HG02870 (cell line): ENCODE data around the gene SOCS2.
A peak's percentile ranks its signal among the peaks of the same experiment; 100 is the strongest.

ENCODE experiments used
- ATAC-seq: cut with Tn5 transposase; IDR thresholded peaks from one replicate; pipeline ENCODE4 v1.9.1; 2021; ENCODE audit warnings: mild to moderate bottlenecking, moderate library complexity; ENCODE audit not compliant: unreplicated experiment

The SOCS2 gene

DNA sequence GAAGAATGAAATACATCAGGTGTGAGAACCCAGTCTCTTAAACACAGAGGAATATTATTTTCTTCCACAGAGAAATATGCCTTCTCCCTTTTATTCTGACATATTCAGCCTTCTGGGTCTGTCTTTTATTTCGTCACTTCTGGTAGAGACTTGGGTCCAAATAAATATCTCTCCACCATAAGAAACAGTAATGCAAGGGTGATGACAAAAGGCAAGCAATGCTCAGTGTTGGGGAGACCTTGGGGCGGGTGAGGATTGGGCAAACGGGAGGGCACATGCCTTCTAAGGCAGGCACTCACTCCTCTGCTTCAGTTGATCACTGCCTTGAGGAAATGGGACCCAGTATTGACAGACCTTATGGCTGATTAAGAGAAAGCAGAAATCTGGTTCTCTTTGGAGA lies 6.7 kb upstream of the SOCS2 start:
- ATAC-seq: no peak

DNA sequence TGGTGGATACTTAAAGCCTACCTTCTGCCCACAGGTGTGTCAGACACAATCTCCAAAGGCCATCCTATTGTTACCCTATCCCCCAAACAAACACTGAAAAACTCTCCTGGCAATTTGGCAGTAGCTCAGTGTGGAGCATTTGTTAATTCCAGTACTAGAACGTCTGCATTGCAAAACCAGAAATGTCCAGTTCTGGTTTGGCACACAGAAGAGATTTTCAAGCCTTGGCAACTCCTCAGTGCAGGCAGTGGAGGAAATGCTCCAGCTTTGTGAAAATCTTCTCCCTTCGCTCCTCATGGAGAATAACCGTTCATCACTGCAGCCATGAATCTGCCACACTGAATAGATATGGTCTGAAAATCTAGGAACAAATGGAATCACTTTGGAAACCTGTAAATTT lies 5.3 kb upstream of the SOCS2 start:
- no peak for ATAC-seq

DNA sequence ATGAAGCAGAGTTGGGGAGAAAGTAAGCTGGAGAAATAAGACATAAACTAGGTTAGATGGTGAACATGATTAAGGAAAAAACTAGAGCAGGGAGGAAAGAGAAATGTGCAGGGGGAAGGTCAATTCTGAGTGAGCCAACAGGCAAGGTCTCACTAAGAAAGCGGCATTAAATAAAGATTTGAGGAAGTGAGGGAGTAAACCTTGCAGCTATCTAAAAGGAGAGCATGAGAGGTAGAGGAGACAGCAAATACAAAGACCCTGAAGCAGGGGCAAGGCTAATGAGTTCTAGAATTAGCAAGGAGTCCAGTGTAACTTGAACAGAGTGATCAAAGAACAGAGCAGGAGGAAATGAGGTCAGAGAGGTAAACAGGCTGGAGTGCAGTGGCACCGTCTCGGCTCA lies 4.4 kb upstream of the SOCS2 start:
- no peak for ATAC-seq

DNA sequence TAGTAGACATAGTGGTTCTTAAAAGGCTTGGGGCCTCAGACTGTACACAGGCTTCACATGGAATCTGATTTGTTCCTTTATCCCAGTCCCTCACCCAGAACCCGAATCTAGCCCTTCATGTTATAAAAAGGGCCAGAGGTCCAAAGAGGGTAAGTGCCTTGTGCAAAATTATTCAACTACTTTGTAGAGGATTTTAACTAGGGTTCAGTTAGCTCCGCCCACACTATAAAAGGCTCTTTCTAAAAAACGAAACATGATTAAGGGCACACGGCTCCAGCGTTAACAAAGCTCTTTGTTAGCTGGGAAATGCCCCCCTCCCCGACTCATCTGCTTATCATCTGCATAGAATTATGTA lies 3.2 kb upstream of the SOCS2 start:
- no peak for ATAC-seq

DNA sequence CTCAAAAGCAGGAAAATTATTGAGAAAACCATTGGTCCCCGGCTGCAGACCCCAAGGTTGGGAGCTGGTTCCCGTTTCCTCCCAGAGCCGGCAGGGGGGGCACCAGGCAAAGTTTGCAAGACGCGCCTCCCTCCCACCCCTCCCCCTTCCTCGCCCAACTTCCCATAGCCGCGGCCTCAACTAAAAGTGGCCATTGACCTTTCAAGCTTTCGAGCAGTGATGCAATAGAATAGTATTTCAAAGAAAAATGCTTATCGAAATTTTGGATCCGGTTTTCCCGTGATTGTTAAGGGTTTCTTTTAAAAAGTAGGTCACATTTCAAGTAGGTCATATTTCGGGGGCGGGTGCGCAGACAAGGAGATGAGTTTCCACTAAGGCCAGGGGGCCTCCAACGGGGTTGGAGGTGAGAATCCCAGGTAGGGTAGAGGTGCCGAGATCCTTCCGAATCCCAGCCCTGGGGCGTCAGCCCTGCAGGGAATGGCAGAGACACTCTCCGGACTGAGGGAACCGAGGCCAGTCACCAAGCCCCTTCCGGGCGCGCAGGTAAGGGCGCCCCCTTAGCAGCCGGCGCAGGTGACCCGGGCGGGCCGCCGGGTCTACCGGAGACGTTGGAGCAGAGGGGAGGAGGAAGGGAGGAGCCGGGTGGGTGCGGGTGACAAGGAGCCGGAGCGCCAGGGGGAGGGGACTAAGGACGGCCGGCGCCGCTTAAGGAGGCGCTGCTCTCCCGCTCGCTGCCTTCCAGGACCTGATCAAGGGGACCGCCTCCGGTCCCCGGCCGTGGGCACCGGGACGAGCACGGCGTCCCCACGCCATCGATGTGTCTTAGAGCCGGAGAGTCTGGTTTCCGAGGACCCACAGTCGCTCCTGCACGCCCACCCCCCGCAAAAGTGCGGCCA lies 2.6 kb upstream of the SOCS2 start:
- peak; percentile 41 for ATAC-seq

DNA sequence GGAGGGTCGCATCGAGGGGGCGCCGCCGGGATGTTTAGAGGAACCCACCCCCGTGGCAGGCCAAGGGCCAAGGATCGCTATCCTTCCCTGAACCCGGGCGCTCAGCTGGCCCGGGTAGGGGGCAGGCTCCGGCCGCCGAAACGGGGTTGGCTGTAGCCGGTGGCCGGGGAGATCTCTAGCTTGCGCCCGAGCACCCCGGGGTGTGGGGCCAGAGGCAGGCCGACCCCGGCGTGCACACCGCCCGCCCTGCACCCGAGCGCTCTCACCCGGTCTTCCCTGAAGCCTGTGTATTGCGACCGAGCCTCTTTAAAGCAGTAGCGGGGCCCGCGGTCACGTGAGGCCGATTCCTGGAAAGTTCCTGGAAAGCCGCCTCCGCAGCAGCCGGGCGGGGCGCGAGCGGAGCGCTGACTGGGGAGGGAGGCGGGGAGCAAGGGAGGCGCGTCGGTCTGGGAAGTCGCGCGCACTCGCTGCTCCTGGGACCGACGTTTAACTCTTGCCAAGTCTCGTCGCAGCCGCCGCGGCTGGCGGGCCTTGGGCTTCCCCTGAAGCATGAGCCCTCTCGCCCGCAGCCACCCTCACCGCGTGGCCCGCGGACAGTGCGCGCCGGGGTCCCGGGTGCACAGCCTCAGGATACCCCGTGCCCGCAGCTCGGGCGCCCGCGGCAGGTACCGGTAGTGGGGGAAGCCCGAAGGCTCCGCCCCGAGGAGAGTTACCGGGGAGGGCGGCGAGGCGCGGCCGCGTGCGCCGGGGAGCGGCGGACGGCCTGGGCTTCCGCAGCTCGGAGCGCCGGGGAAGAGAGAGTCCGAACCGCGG lies 1.7 kb upstream of the SOCS2 start:
- peak; percentile 49 for ATAC-seq

DNA sequence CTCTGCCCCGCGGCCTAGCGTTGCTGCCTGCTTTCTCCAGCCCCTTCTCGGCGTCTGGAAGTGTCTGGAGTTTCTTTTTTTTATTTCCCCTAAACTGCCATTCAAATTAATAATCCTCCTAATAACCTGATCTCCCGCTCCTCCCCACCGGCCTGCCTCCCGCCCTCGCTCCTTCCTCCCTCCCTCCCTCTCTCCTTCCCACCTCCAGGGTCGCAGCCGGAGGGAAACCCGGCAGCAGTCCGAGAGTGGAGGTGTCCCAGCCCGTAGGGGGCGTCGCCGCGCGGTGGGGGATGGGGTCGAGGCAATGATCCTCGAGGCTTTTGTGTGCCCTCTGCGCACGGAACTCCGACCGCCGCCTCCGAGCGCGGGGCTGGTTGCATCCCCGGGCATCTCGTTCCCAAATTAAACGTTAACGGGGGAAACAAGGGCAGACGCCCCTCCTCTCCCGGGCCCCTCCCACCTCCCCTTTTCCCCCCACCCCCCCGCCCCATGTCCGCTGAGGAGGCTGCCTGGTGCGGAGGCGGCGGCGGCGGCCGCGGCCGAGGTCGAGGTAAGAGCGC lies 1.0 kb upstream of the SOCS2 start:
- ATAC-seq: peak; percentile 6

DNA sequence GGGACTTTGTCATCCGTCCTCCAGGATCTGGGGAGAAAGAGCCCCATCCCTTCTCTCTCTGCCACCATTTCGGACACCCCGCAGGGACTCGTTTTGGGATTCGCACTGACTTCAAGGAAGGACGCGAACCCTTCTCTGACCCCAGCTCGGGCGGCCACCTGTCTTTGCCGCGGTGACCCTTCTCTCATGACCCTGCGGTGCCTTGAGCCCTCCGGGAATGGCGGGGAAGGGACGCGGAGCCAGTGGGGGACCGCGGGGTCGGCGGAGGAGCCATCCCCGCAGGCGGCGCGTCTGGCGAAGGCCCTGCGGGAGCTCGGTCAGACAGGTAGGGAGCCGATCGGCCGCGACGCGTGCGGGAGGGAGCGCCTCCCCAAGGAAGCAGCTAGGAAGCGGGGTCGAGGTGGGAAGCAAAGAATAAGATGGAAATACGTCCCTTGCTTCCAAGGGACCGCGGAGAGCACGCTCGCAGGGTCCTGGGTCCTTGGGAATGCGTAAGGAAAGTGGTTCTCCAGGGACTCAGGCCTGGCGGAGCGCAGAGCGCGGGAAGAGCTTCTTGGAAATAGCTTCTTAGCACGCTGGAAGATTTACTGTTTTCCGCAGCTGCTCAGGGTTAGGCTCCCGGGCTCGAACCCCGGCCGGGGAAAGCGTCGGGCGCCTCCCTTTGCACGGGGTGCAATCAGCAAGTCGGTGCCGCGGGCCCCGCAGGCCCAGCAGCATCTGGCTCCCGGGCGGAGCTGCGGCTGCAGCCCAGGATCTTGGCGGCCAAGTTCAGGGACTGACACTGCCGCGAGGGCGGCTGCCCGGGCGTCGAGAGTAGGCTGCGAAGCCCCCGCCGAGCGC lies 457 bp downstream of the SOCS2 start:
- no peak for ATAC-seq

DNA sequence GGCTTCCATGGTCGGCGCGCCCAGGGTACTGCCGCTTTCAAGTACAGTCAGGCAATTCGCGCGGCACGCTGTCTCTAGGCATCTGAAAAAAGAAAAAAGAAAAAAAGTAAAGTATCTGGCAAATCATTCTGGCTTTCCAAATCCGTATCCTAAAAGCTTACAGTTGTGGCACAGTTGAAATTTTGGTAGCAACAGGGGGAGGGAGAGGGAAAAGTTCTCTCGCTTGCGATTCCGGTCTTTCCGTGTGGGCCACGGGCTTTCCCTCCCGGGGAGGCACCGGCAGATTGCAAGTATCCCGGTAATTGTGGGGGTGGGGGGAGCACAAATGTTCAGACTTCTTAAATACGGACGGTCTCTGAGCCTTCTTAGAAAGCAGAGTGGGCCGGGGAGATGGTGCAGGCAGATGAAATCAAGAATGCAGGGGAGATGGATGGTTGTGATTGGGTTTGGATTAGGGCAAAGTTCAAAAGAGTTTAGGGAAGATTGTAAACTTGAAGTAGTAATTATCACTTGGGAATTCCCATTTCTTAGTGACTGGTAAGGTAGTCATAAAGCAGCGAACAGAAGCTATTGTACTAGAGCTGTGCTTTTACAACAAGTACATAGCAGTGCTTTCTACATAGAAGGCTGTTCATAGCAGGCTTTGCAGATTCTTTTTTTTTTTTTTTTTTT lies 1.2 kb downstream of the SOCS2 start:
- no peak for ATAC-seq

DNA sequence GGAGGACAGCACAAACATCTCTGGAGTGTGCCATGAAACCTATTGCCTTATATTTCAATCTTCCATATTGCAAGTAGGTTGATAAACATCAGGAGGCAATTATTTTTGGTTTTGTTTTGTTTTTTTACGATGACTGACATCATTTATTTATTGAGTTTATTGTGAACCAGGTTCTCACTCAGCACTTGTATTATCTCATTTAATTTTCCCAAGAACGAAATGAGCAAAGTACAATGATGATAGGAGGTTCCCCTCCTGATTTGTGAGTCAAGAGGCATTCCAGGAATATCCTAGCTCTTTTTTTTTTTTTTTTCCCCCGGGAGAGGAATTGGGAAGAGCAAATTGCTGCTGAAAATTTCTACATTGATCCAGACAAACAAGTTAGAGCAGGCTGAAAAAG lies 4.7 kb downstream of the SOCS2 start:
- ATAC-seq: no peak

DNA sequence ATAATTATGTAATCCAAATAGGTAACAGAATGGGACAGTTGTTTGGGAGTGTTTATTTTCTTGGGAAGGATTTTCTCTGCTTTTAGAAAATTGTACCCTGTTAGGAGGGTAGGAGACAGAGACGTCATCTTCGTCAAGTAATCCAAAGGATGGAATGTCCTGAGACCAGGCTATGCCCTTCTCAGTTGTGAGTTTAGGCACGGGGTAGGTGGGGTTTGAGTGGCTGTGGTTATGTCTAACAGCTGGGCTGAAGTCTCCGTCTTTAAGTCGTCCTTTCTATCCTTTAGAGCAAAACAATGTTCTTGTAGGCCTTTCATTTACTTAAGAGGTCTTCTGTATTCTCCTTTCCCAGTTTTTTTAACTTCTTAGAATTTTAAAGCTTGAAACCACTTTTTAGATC lies 5.7 kb downstream of the SOCS2 start:
- ATAC-seq: no peak

DNA sequence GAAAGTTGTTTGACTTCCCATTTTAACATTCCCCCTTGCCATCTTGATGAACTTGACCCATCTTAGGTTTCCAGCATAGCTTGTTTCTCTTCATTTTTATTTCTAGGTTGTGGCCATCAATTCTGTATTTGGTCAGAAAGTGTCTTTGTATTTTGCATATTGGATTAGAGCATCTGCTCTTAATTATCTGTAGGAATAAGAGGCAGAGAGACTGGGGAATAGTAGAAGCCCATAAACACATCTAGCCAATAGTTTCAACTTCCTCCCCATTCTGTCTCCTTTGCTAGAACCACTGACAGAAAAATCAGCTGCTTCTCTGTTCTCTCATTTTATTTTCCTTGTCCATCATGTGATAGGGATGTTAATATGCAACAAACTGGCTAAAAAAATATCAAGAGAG lies 8.2 kb downstream of the SOCS2 start:
- ATAC-seq: no peak

DNA sequence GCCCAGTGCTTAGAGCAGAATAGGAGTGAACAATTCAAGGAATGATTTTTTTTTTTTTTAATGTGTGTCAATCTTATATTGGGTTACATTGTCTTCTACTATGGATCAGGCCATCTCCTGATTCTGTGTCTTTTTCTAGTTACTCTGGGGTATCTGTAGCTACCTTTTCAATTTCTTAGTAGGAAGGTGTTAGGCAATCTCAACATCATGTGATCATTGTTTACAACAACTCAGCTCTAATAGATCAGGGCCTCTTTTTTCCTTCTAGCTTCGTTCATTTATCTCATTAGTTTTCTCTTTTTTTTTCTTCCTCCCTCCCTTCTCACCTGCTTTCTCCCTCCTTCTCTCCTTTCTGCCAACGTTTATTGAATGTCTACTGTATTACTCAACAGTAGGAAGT lies 8.9 kb downstream of the SOCS2 start:
- ATAC-seq: no peak

DNA sequence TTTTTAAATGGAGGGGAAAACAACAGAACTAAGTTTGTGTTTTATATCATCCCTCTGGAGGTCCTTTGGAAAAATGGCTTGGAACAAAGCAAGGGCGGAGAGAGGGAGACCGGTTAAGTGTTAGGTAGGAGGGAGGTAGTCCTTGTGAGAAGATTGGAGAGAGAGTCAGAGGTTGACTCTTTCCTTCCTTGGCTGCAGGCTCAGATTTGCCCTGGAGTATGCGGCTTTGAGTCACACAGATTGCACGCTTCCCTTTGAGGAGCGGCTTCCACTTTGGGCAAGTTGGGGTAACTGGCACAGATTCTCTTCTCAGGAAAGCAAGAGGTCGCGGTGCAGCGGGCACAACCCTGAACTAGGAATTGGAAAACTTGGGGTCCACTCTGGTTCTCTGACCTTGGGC lies 9.9 kb downstream of the SOCS2 start:
- no peak for ATAC-seq

DNA sequence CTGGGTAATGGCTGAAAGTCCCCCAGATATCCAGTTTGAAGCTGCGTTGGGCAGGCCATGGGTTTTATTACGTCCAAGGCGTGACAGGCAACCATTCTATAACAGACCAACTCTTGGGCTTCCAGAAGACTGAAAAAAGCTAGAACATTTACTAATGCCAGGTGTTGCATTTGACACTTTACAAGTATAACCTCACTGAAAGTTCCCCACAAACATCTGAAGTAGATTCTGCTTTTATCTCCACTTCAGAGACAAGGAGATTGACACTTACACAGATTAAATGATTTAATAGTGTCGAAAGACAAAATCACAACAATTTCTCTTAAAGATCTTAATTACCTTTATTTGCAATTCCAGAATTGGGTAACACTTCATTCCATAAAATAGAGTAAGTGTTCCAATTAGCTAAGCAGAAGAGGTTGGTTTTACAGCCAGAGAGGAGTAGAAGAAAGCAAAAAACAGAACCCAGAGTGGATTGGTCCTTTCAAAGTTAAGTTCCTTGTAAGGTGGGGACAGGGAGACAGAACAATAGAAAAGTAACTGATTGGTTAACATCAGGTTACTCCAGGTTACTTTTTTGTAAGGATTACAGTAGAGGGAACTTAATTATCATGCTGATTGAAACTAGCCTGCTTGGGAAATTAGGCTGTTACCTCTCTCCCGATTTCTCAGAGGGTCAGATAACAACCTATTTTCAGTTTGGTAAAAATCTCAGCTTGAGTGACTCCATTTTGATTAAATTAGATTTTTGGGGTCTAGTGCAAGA lies 11.3 kb downstream of the SOCS2 start:
- ATAC-seq: no peak

DNA sequence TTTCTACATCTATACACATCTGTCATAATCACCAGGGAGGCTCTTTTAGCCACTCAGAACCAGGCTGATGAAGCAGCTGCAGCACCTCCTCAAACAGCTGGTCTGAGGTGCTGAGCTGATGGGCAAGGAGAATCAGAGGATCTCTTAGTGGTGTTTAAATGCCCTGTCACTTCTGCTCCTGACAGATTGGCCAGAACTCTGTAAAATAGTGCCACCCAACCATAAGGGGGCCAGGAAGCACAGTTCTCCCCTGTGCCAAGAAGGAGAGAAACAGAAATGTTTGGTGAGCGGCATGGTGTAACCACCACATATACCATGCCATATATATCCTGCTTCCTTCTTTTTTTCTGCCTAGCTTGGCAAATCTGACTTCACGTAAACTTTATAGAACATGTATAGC lies 12.8 kb downstream of the SOCS2 start:
- no peak for ATAC-seq

DNA sequence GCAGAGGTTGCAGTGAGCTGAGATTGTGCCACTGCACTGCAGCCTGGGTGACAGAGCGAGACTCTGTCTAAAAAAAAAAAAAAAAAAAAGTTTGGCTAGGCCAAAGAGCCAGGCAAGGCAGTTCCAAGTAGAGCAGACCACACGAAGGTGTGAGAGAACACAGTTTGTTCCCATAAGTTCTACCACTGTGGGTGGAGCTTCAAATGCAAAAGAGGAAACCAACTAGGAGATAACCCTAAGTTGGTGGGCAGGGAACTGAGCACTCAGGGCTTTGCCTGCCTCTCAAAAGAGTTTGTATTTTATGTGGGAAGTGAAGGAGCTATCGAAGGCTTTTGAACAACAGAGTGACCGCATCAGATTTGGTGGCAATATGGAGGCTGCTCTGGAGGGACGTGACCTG lies 15.1 kb downstream of the SOCS2 start:
- ATAC-seq: no peak

DNA sequence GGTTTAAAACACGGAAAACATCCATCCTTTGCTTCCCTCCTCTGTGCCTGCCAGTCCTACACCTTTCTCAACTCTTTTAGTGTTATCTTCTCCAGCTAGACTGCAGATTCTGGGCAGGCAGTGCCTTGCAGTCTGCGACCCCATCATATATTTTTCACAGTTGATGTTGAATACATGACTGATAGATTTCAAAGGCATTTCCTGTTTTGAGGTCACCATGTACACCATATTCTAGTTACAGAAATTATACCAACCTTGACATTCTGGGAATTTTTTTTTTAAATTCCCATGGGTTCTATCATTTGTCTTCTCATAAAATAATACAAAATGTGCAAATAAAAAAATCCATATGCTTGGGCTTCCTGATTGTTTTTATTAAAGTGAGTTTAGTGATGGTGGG lies 16.6 kb downstream of the SOCS2 start:
- ATAC-seq: no peak

DNA sequence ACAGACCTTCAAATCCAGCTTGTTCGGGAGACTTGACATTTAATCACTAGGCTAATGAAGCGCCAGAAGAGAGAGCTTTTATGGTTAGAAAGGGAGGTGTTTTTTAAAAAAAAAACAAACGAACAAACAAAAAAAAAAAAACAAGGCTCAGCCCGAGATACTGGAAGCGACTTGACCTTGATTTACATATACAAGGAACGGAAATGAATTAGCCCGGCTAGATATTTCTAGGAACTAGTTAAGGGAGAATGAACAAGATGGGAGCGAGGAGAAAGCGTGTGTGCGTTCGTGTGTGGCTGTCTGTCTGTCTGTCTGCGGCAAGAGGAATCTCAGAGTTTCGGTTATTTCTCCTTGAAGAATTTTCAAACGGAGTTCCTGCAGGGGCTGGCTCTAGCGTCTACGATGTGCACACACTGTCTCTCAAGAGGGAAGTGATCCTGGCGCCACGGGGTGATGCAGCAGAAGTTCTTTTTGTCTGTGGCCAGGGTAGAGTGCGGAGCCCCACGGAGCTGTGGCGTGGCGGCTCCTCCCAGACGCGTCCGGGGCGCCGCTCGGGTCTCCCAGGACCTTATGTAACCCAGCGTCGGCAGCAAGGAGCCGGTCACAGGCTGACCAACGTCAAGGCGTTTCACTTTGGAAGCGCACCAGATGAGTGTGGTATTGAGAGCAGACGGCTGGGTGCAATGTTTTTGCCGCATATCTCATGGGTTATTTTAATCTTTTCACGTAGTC lies 18.8 kb downstream of the SOCS2 start:
- ATAC-seq: peak; percentile 75
